ENCODE results near the gene NOS3. TPM values are rescaled to one million over a fixed set of nuclear protein-coding genes. Genes with fewer than 3 reads are reported as not detected.

The NOS3 gene
- total RNA-seq, 1 experiment from 2014 or later: 0.71 TPM

GRCh38 chr7:150942591-150943452, 48.0 kb upstream of the NOS3 start:
- CTCF ChIA-PET: interaction anchor here (0.9 kb wide), 1 partner anchor 11 kb away, joined by 4 read pairs; no protein-coding TSS in a partner anchor
- intact Hi-C loops (cut with micrococcal nuclease; ENCODE audit: unreplicated experiment): no loop called here
- no TSS peak for BruUV-seq (replicated peaks)
- no peaks in the 10 kb centered on the region for H3K36me3 Mint-ChIP-seq (ENCODE audit: insufficient read depth, unreplicated experiment)
- TF ChIP-seq, protein P1, sequence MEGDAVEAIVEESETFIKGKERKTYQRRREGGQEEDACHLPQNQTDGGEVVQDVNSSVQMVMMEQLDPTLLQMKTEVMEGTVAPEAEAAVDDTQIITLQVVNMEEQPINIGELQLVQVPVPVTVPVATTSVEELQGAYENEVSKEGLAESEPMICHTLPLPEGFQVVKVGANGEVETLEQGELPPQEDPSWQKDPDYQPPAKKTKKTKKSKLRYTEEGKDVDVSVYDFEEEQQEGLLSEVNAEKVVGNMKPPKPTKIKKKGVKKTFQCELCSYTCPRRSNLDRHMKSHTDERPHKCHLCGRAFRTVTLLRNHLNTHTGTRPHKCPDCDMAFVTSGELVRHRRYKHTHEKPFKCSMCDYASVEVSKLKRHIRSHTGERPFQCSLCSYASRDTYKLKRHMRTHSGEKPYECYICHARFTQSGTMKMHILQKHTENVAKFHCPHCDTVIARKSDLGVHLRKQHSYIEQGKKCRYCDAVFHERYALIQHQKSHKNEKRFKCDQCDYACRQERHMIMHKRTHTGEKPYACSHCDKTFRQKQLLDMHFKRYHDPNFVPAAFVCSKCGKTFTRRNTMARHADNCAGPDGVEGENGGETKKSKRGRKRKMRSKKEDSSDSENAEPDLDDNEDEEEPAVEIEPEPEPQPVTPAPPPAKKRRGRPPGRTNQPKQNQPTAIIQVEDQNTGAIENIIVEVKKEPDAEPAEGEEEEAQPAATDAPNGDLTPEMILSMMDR (IDR thresholded peaks at IDR 0.05; ENCODE audit: unreplicated experiment): no peak
- no peaks in the 10 kb centered on the region for H3K4me1 Mint-ChIP-seq (ENCODE audit: low read depth, unreplicated experiment)
- H3K9me3 Mint-ChIP-seq (ENCODE audit: low read depth, unreplicated experiment): no peaks in the 10 kb centered on the region
- no peak for DNase-seq
- peaks cover 69% of the 10 kb centered on the region for H3K27me3 Mint-ChIP-seq (ENCODE audit: unreplicated experiment)
- H3K4me3 Mint-ChIP-seq (ENCODE audit: low read depth, unreplicated experiment): no peak overlapping the region
- no peak overlapping the region for H3K27ac Mint-ChIP-seq (ENCODE audit: unreplicated experiment)

DNA sequence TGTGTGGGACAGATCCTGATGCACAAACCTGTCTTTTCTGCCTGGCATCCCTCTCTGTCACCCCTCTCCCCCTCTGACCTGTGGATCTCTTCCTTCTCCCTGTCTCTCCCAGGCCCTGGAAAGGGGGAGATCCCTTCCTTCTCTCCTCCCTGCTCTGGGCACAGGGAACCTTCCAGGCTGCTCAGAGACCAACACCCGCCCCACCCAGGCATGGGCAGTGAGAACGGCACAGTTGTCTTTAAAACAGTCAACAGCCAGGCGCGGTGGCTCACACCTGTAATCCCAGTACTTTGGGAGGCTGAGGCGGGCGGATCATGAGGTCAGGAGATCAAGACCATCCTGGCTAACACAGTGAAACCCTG, 47.4 kb upstream of the NOS3 start:
- BruUV-seq (replicated peaks): no TSS peak
- Mint-ChIP-seq H3K27me3 (ENCODE audit: unreplicated experiment) (peaks cover 69% of the 10 kb centered on the region), H3K36me3 (ENCODE audit: insufficient read depth, unreplicated experiment) (no peaks in the 10 kb centered on the region), H3K27ac (ENCODE audit: unreplicated experiment) (no peak overlapping the region), H3K9me3 (ENCODE audit: low read depth, unreplicated experiment) (no peaks in the 10 kb centered on the region), H3K4me3 (ENCODE audit: low read depth, unreplicated experiment) (no peak overlapping the region), H3K4me1 (ENCODE audit: low read depth, unreplicated experiment) (no peaks in the 10 kb centered on the region)
- TF ChIP-seq, protein P1 (IDR thresholded peaks at IDR 0.05; ENCODE audit: unreplicated experiment): no peak
- CTCF ChIA-PET: interaction anchor here (0.9 kb wide), 1 partner anchor 10 kb away, joined by 4 read pairs; no protein-coding TSS in a partner anchor
- no peak for DNase-seq
- intact Hi-C loops (cut with micrococcal nuclease; ENCODE audit: unreplicated experiment): no loop called here

- intact Hi-C loops (cut with micrococcal nuclease; ENCODE audit: unreplicated experiment): no loop called here
- TF ChIP-seq, protein P1 (IDR thresholded peaks at IDR 0.05; ENCODE audit: unreplicated experiment): no peak
- Mint-ChIP-seq H3K36me3 (ENCODE audit: insufficient read depth, unreplicated experiment) (no peaks in the 10 kb centered on the region), H3K4me1 (ENCODE audit: low read depth, unreplicated experiment) (no peaks in the 10 kb centered on the region), H3K27ac (ENCODE audit: unreplicated experiment) (no peak overlapping the region), H3K4me3 (ENCODE audit: low read depth, unreplicated experiment) (no peak overlapping the region), H3K9me3 (ENCODE audit: low read depth, unreplicated experiment) (no peaks in the 10 kb centered on the region), H3K27me3 (ENCODE audit: unreplicated experiment) (peaks cover 69% of the 10 kb centered on the region)
- no TSS peak for BruUV-seq (replicated peaks)
- CTCF ChIA-PET: no interaction called here
- DNase-seq: no peak
Observed at GRCh38 chr7:150944066-150945042, 46.5 kb upstream of the NOS3 start.

- no peak overlapping the region for H3K4me3 Mint-ChIP-seq (ENCODE audit: low read depth, unreplicated experiment)
- H3K4me1 Mint-ChIP-seq (ENCODE audit: low read depth, unreplicated experiment): no peaks in the 10 kb centered on the region
- BruUV-seq (replicated peaks): no TSS peak
Observed at GRCh38 chr7:150945171-150945852, 45.5 kb upstream of the NOS3 start.

More at GRCh38 chr7:150945171-150945852, 45.5 kb upstream of the NOS3 start:
- Mint-ChIP-seq H3K9me3 (ENCODE audit: low read depth, unreplicated experiment) (no peaks in the 10 kb centered on the region), H3K27me3 (ENCODE audit: unreplicated experiment) (peaks cover 72% of the 10 kb centered on the region), H3K36me3 (ENCODE audit: insufficient read depth, unreplicated experiment) (no peaks in the 10 kb centered on the region), H3K27ac (ENCODE audit: unreplicated experiment) (no peak overlapping the region)
- TF ChIP-seq, protein P1 (IDR thresholded peaks at IDR 0.05; ENCODE audit: unreplicated experiment): no peak
- intact Hi-C loops (cut with micrococcal nuclease; ENCODE audit: unreplicated experiment): no loop called here
- CTCF ChIA-PET: interaction anchor here (1.4 kb wide), 1 partner anchor 41 kb away, joined by 4 read pairs; no protein-coding TSS in a partner anchor
- no peak for DNase-seq

Measured in Calu3 (cell line).